K562 (cell line): ENCODE data around the gene BEND5. TPM values are rescaled to one million over a fixed set of nuclear protein-coding genes. Genes with fewer than 3 reads are reported as not detected.

Source experiments
- ATAC-seq: fragments of 200-7000 bp; cut with Tn5 transposase; 3 replicates; pipeline ENCODE4 v1.9.1; 2020; ENCODE audit warnings: moderate library complexity
- BruUV-seq: library from RNA; stranded (reverse); fragments of 400-500 nt; replicated peaks from 2 replicates; lab custom pipeline; 2021; lab: Mats Ljungman, UMichigan
- CTCF ChIA-PET: fragments of 300-600 bp; formaldehyde crosslinking; extraction: SDS; loops from one replicate; lab custom pipeline; 2021; ENCODE audit warnings: low intra/inter-chr PET ratio; lab: Yijun Ruan, JAX
- POLR2A ChIA-PET: fragments of 300-600, 350-650 bp; sonication (Branson Sonifier 250); formaldehyde crosslinking; extraction: SDS; loops from one replicate; lab custom pipeline; 2021; ENCODE audit warnings: antibody characterized with exemption, inconsistent platforms; lab: Yijun Ruan, JAX
- DNase-seq, 4 experiments: peaks; one replicate each; pipeline versions ENCODE4 v3.0.0 to v3.0.0-alpha.2; 2011 to 2018; ENCODE audit warnings: low spot score in 3 of 4, mixed read lengths in 3 of 4; ENCODE audit errors: extremely low read depth in 1 of 4
- FAIRE-seq: peaks from 2 replicates; lab custom pipeline; 2011; peaks lifted over from hg19 to GRCh38; lab: Jason Lieb, UNC
- H2AFZ ChIP-seq: 2 replicates; pipeline ENCODE4 v1.6.0; 2011; ENCODE audit warnings: low read depth, low read length, control low read depth, inconsistent platforms
- H3K27ac ChIP-seq: fragments of 200-600 bp; 3 replicates; pipeline ENCODE4 v1.8.0; 2011; ENCODE audit warnings: low read depth, mild to moderate bottlenecking, control low read depth, inconsistent platforms, low read length, moderate library complexity, mixed read lengths; ENCODE audit errors: extremely low read depth
- H3K27me3 ChIP-seq, 2 experiments: fragments of 300-600 bp in 1 of 2; 2 replicates in 1 of 2; 3 replicates in 1 of 2; pipeline versions ENCODE4 v1.6.0 to v1.8.0; 2011; ENCODE audit warnings: inconsistent platforms in 2 of 2, low read length in 2 of 2, mild to moderate bottlenecking in 1 of 2, mixed read lengths in 1 of 2, moderate library complexity in 1 of 2; ENCODE audit not compliant: control insufficient read depth in 2 of 2, insufficient read depth in 2 of 2
- H3K36me3 ChIP-seq: fragments of 300-600 bp; 3 replicates; pipeline ENCODE4 v1.8.0; 2011; ENCODE audit warnings: mild to moderate bottlenecking, low read length, inconsistent platforms; ENCODE audit not compliant: control insufficient read depth, insufficient read depth
- H3K4me1 ChIP-seq, 2 experiments: fragments of 200-600 bp in 1 of 2; replicated peaks in 1 of 2; 2 replicates in 1 of 2; 3 replicates in 1 of 2; pipeline versions ENCODE4 v1.5.1 to v1.8.0; 2011; ENCODE audit warnings: inconsistent platforms in 2 of 2, low read length in 2 of 2, mild to moderate bottlenecking in 1 of 2, mixed read lengths in 1 of 2, moderate library complexity in 1 of 2; ENCODE audit not compliant: control insufficient read depth in 2 of 2, insufficient read depth in 2 of 2
- H3K4me2 ChIP-seq: 2 replicates; pipeline ENCODE4 v1.6.1; 2011; ENCODE audit warnings: low read length, control low read depth, inconsistent platforms, mixed read lengths; ENCODE audit not compliant: insufficient read depth
- H3K4me3 ChIP-seq: fragments of 200-600 bp; sonication (generic), shearing (Covaris generic); 2 replicates; pipeline ENCODE4 v1.5.1; 2016; ENCODE audit warnings: control low read depth, inconsistent platforms
- H3K79me2 ChIP-seq: fragments of 200-600 bp; 3 replicates; pipeline ENCODE4 v1.8.0; 2011; ENCODE audit warnings: low read length, inconsistent platforms; ENCODE audit not compliant: control insufficient read depth, insufficient read depth
- H3K9ac ChIP-seq, 2 experiments: 2 replicates each; pipeline versions ENCODE4 v1.6.0 to v1.6.1; 2011; ENCODE audit warnings: low read depth in 2 of 2, low read length in 2 of 2, control low read depth in 1 of 2, inconsistent platforms in 1 of 2, mild to moderate bottlenecking in 1 of 2, mixed read lengths in 1 of 2; ENCODE audit not compliant: insufficient read depth in 1 of 2
- H3K9me1 ChIP-seq: one replicate; pipeline ENCODE4 v1.6.0; 2011; ENCODE audit warnings: inconsistent platforms, mild to moderate bottlenecking, low read length, moderate library complexity; ENCODE audit not compliant: control insufficient read depth, insufficient read depth
- H3K9me3 ChIP-seq: replicated peaks from 2 replicates; pipeline ENCODE4 v1.5.1; 2011; ENCODE audit warnings: low read depth, low read length, inconsistent platforms; ENCODE audit not compliant: control insufficient read depth, insufficient read depth
- H4K20me1 ChIP-seq: replicated peaks from 2 replicates; pipeline ENCODE4 v1.6.1; 2011; ENCODE audit warnings: low read length, inconsistent platforms, mixed read lengths; ENCODE audit not compliant: control insufficient read depth, insufficient read depth
- ARHGAP35 ChIP-seq: fragments of 450-650 bp; IDR thresholded peaks from 2 replicates; pipeline ENCODE4 v1.6.1; 2018; ENCODE audit not compliant: partially characterized antibody
- CBFA2T2 ChIP-seq: fragments of 450-650 bp; conservative IDR thresholded peaks from 2 replicates; pipeline ENCODE4 v1.6.1; 2017; ENCODE audit warnings: mild to moderate bottlenecking
- EGR1 ChIP-seq: fragments of 450-650 bp; conservative IDR thresholded peaks from 2 replicates; pipeline ENCODE4 v1.6.1; 2017; ENCODE audit warnings: mild to moderate bottlenecking
- ID3 ChIP-seq, 2 experiments: fragments of 250-450 bp in 1 of 2; fragments of 450-650 bp in 1 of 2; sonication (Bioruptor Pico) in 1 of 2; IDR thresholded peaks; 2 replicates each; pipeline versions ENCODE4 v1.6.1 to v1.8.0; 2016 to 2021; ENCODE audit warnings: mild to moderate bottlenecking in 2 of 2, moderate library complexity in 2 of 2, missing compliant biosample characterization in 1 of 2, missing genetic modification characterization in 1 of 2
- JUNB ChIP-seq: fragments of 450-650 bp; formaldehyde crosslinking; conservative IDR thresholded peaks from 2 replicates; pipeline ENCODE4 v1.4.0; 2020; ENCODE audit warnings: mild to moderate bottlenecking
- LEF1 ChIP-seq: fragments of 450-650 bp; IDR thresholded peaks from 2 replicates; pipeline ENCODE4 v1.6.1; 2016; ENCODE audit warnings: mild to moderate bottlenecking
- MTA2 ChIP-seq: fragments of 450-650 bp; IDR thresholded peaks from 2 replicates; pipeline ENCODE4 v1.6.1; 2016; ENCODE audit warnings: low read depth
- PML ChIP-seq: IDR thresholded peaks from 2 replicates; pipeline ENCODE4 v1.6.1; 2012; ENCODE audit warnings: low read length, inconsistent platforms
- RREB1 ChIP-seq: fragments of 250-450 bp; sonication (Bioruptor Pico); IDR thresholded peaks from 2 replicates; pipeline ENCODE4 v1.4.0; 2020
- SMAD1 ChIP-seq: fragments of 150-350 bp; IDR thresholded peaks from 2 replicates; pipeline ENCODE4 v1.6.1; 2014; ENCODE audit warnings: low read length, low read depth; ENCODE audit not compliant: partially characterized antibody
- whole genome bisulfite sequencing: fragments of 100-300 bp; shearing (Covaris generic); methylation state at CpG from one replicate; pipeline ENCODE4 v1.1.6; 2016; ENCODE audit warnings: low coverage, mixed read lengths; ENCODE audit not compliant: insufficient coverage; ENCODE audit errors: missing lambda C conversion rate; 5-methylcytosine and 5-hydroxymethylcytosine counted together
- in situ Hi-C: fragments of 300-500 bp; cut with MboI; formaldehyde crosslinking; loops from 4 replicates; pipeline ENCODE4 v1.15.0; 2018; ENCODE audit warnings: inconsistent platforms, mixed read lengths
- intact Hi-C: fragments of 100-400 bp; cut with micrococcal nuclease; formaldehyde crosslinking; loops from 2 replicates; pipeline ENCODE4 v1.14.2; 2022
- polyA plus RNA-seq, 8 experiments: library from polyadenylated mRNA; depleted of rRNA in 4 of 8; stranded (reverse) in 5 of 8; unstranded in 3 of 8; fragments of >200 nt; fragmentation: Nextera tagmentation in 2 of 8; fragmentation: Illumina TruSeq in 1 of 8; extraction: Ambion mirVana in 2 of 8; extraction: Trizol in 1 of 8; gene quantifications; 2 replicates each; pipeline versions ENCODE4 v1.2.1 to v1.2.3, GENCODE V29; 2011 to 2014; ENCODE audit warnings: inconsistent platforms in 1 of 8, missing spikeins in 1 of 8
- total RNA-seq, 7 experiments: library from RNA; depleted of rRNA in 6 of 7; stranded (reverse); fragments of >200 nt in 6 of 7; fragmentation: Illumina TruSeq in 2 of 7; extraction: Trizol in 2 of 7; gene quantifications; 2 replicates each; pipeline versions ENCODE4 v1.2.1 to v1.2.3, GENCODE V29; 2011 to 2021; ENCODE audit warnings: low replicate concordance in 1 of 7

BEND5 gene
- total and polyA plus RNA-seq, 9 of the 15 experiments (the other 6 are each of a cell fraction or from before 2014, with no cell fraction given) = not detected

GRCh38 chr1:48808496-48808895, 31.8 kb upstream of the BEND5 start (continued):
- TF ChIP-seq SMAD1 = no peak
- TF ChIP-seq PML = no peak
- TF ChIP-seq MTA2 = no peak
- no peak for TF ChIP-seq CBFA2T2
- TF ChIP-seq EGR1 = no peak

GRCh38 chr1:48807554-48808260, 31.0 kb upstream of the BEND5 start:
- 0% methylated on average over 4 of the region's 4 CpGs for WGBS
- Histone ChIP-seq H3K79me2 (no peaks in the 10 kb centered on the region), H3K27ac (no peak overlapping the region), H4K20me1 (no peaks in the 10 kb centered on the region), H2AFZ (no peak overlapping the region), H3K4me3 (no peak overlapping the region), H3K36me3 (no peaks in the 10 kb centered on the region), H3K27me3 (no peaks in the 10 kb centered on the region), H3K4me2 (no peak overlapping the region), H3K9ac (no peak overlapping the region), H3K4me1 (no peaks in the 10 kb centered on the region), H3K9me1 (no peaks in the 10 kb centered on the region), H3K9me3 (no peaks in the 10 kb centered on the region)
- POLR2A ChIA-PET = no interaction called here
- no peak for DNase-seq
- CTCF ChIA-PET = no interaction called here
- no peak for ATAC-seq
- intact Hi-C loops (no loop called here), in situ Hi-C loops (no loop called here)
- no TSS peak for BruUV-seq
- no peak for FAIRE-seq
- TF ChIP-seq JUNB (CRISPR knock-in tag) (no peak), RREB1 (CRISPR knock-in tag) (no peak), LEF1 (no peak), ID3 (CRISPR knock-in tag; IDR thresholded peaks at IDR 0.05) (no peak), ID3 (tag; IDR thresholded peaks at IDR 0.05) (no peak), ARHGAP35 (no peak)
